Measurements from ENCODE around the gene SBK2. TPM values are rescaled to one million over a fixed set of nuclear protein-coding genes. Genes with fewer than 3 reads are reported as not detected.
A peak's percentile ranks its signal among the peaks of the same experiment; 100 is the strongest.

Gene SBK2
- total RNA-seq, 1 donor from 2014 or later, result not detected

DNA sequence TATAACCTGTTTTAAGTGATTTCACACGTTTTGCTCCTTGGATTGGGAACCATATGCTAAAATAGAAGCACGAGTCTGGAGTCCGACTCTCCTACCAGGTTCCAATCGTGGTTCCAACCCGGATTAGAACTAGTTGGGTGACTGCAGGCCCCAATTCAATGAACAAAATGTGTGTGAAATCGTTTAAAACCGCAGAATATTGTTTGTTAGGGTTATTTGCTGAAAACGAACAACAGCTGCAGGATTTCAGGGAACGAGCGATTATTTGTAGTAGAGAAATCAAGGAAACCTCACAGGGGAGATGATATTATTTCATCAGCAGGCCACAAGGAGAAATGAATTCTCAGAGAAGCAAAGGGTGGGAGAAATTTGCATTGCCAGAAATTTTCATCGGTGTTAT, 32.0 kb downstream of the SBK2 start:
- no peak for TF ChIP-seq CTCF (IDR thresholded peaks at IDR 0.05)
- no peak overlapping the region for H3K27ac ChIP-seq
- H3K27me3 ChIP-seq, result no peaks in the 10 kb centered on the region
- intact Hi-C loops (cut with DNase I), result loop anchor here (5.0 kb wide), 1 partner anchor 363 kb away; no protein-coding TSS in a partner anchor
- no peak for DNase-seq
- no peak overlapping the region for H3K4me3 ChIP-seq
- H3K9me3 ChIP-seq, result no peaks in the 10 kb centered on the region
- no peak for ATAC-seq
- H3K4me1 ChIP-seq, result no peaks in the 10 kb centered on the region
- H3K36me3 ChIP-seq, result no peaks in the 10 kb centered on the region

- no peak for ATAC-seq
- Histone ChIP-seq H3K36me3 (no peaks in the 10 kb centered on the region), H3K27me3 (no peaks in the 10 kb centered on the region), H3K9me3 (no peaks in the 10 kb centered on the region), H3K27ac (peak overlapping the region; percentile 65), H3K4me1 (no peaks in the 10 kb centered on the region), H3K4me3 (peak overlapping the region; percentile 59)
- no peak for DNase-seq
- no peak for TF ChIP-seq CTCF (IDR thresholded peaks at IDR 0.05)
- intact Hi-C loops (cut with DNase I), result loop anchor here (5.0 kb wide), 1 partner anchor 362 kb away; no protein-coding TSS in a partner anchor
These were observed 32.7 kb downstream of the SBK2 start for GRCh38 chr19:55504252-55504603.

DNA sequence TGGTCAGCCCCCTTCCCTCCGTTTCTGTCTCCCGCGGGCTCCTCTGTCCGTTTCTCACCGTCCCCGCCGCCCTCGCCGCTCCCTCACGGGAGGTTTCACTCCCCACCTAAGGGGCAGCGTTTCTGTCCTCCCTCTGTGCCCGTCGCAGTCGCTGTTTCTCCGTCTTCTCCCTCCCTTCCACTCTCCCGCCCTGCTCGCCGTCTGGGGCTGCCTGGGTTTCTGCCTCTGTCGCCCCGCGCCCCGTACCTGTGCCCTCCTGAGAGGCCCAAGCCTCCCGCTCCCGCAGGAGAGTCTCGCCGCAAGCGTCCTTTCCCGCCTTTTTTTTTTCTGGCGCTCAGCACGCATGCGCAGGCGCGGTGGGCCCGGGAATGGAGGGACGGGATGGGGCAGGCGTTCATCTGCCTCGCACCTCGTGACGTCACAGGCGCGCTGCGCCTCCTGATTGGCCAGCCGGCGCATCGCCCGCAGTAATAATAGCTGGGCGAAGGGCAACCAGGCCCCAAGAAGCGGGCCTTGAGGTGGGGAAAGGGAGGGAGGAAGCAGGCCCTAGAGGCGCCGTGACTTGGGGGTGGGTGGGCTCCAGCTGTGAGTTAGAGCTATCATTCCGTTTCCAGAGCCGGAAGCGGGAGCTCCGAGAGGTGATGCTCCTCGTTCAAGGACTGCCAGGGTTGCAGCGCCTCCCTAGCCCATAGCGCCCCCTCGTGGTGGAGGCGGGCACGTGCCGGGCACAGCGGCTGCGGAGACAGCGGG, 33.3 kb downstream of the SBK2 start:
- Histone ChIP-seq H3K4me3 (peak overlapping the region; percentile 59), H3K27me3 (no peaks in the 10 kb centered on the region), H3K27ac (peak overlapping the region; percentile 65), H3K4me1 (no peaks in the 10 kb centered on the region), H3K9me3 (no peaks in the 10 kb centered on the region), H3K36me3 (no peaks in the 10 kb centered on the region)
- peak; percentile 100 for TF ChIP-seq CTCF (IDR thresholded peaks at IDR 0.05)
- peak; percentile 97 for ATAC-seq
- intact Hi-C loops (cut with DNase I), result loop anchor here (5.0 kb wide), 1 partner anchor 361 kb away; no protein-coding TSS in a partner anchor
- DNase-seq, result peak; percentile 97

DNA sequence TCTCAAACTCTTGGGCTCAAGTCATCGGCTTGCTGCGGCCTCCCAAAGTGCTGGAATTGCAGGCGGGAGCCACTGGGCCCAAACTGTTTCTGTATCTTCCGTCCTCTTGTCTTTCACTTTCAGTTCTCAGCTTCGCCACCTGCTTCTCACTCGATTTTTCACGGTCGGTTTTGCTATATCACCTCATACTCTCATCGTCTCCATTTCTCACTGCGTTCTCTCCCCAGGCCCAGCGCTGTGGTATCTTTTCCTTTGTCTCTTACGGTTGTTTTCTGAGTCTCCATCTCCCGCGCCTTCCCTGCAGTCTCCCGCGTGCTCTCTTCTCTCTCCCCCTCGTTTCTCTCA, 33.8 kb downstream of the SBK2 start:
- no peak for DNase-seq
- H3K4me1 ChIP-seq, result no peaks in the 10 kb centered on the region
- TF ChIP-seq CTCF (IDR thresholded peaks at IDR 0.05), result no peak
- ATAC-seq, result no peak
- no peaks in the 10 kb centered on the region for H3K36me3 ChIP-seq
- no peak overlapping the region for H3K4me3 ChIP-seq
- H3K27ac ChIP-seq, result no peak overlapping the region
- H3K9me3 ChIP-seq, result no peaks in the 10 kb centered on the region
- H3K27me3 ChIP-seq, result no peaks in the 10 kb centered on the region
- intact Hi-C loops (cut with DNase I), result loop anchor here (5.0 kb wide), 1 partner anchor 361 kb away; no protein-coding TSS in a partner anchor

DNA sequence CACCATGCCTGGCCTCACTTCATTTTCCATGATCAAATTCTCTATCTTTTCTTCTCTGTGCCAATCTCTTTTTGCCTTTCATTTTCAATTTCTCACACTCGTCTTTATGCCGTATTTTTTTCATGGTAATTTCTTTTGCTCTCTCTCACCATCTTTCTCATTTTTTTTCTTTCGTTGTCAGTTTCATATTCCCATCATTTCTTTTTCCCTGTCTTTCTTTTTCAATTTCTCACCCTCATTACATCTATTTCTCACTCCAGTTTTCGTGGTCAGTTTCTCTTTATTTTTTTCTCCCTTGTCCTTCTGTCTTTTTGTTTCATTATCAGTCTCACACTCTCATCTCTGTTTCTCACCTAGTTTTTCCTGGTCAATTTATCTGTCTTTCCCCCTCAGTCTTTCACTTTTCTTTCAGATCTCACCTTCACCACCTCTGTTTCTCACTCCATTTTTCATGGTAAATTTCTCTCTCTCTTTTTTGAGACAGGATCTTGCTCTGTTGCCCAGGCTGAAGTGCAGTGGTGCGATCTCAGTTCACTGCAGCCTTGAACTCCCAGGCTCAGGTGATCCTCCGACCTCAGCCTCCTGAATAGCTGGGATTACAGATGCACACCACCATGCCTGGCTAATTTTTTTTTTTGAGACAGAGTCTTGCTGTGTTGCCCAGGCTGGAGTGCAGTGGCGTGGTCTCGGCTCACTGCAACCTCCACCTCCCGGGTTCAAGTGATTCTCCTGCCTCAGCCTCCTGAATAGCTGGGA, 34.6 kb downstream of the SBK2 start:
- Histone ChIP-seq H3K27me3 (no peaks in the 10 kb centered on the region), H3K9me3 (no peaks in the 10 kb centered on the region), H3K27ac (no peak overlapping the region), H3K36me3 (no peaks in the 10 kb centered on the region), H3K4me3 (no peak overlapping the region), H3K4me1 (no peaks in the 10 kb centered on the region)
- TF ChIP-seq CTCF (IDR thresholded peaks at IDR 0.05), result no peak
- ATAC-seq (no peak), DNase-seq (no peak)
- intact Hi-C loops (cut with DNase I), result loop anchor here (5.0 kb wide), 1 partner anchor 360 kb away; no protein-coding TSS in a partner anchor

Measured in upper lobe of right lung (tissue), 1 donor.